K562 (cell line): ENCODE results near the gene LY6G6F. TPM values are rescaled to one million over a fixed set of nuclear protein-coding genes. Genes with fewer than 3 reads are reported as not detected.

Experiments used
- BRD4 ChIP-seq: fragments of 200-600 bp; sonication (generic); IDR thresholded peaks from 2 replicates; pipeline ENCODE4 v1.6.1; 2017; ENCODE audit warnings: inconsistent platforms
- CBFA2T3 ChIP-seq: fragments of 450-650 bp; IDR thresholded peaks from 2 replicates; pipeline ENCODE4 v1.6.1; 2017
- CREM ChIP-seq: IDR thresholded peaks from 2 replicates; pipeline ENCODE4 v1.6.1; 2014; ENCODE audit warnings: antibody characterized with exemption, low read depth
- FIP1L1 ChIP-seq: fragments of 200-400 bp; formaldehyde crosslinking; IDR thresholded peaks from 2 replicates; pipeline ENCODE4 v1.6.1; 2018; ENCODE audit warnings: mild to moderate bottlenecking, low read depth, low read length; ENCODE audit not compliant: poor library complexity, severe bottlenecking
- HDAC2 ChIP-seq: fragments of 450-650 bp; IDR thresholded peaks from 2 replicates; pipeline ENCODE4 v1.6.1; 2016; ENCODE audit warnings: mild to moderate bottlenecking
- HES1 ChIP-seq: fragments of 450-650 bp; IDR thresholded peaks from 2 replicates; pipeline ENCODE4 v1.6.1; 2016; ENCODE audit warnings: low read depth, mild to moderate bottlenecking, moderate library complexity
- MGA ChIP-seq: fragments of 450-650 bp; IDR thresholded peaks from 2 replicates; pipeline ENCODE4 v1.6.1; 2016; ENCODE audit warnings: mild to moderate bottlenecking, moderate library complexity
- PKNOX1 ChIP-seq: fragments of 450-650 bp; IDR thresholded peaks from 2 replicates; pipeline ENCODE4 v1.6.1; 2016
- SAFB ChIP-seq: fragments of 200-400 bp; formaldehyde crosslinking; IDR thresholded peaks from 2 replicates; pipeline ENCODE4 v1.6.1; 2017; ENCODE audit warnings: low read depth, low read length, borderline replicate concordance
- SREBF1 ChIP-seq: fragments of 150-350 bp; IDR thresholded peaks from 2 replicates; pipeline ENCODE4 v1.6.1; 2014; ENCODE audit warnings: antibody characterized with exemption, low read depth, low read length, borderline replicate concordance
- SREBF2 ChIP-seq: sonication (generic); formaldehyde crosslinking; IDR thresholded peaks from 2 replicates; pipeline ENCODE4 v1.4.0; 2020; ENCODE audit warnings: mild to moderate bottlenecking, missing genetic modification reagents
- ZNF140 ChIP-seq: fragments of 250-450 bp; sonication (Bioruptor Pico); IDR thresholded peaks from 2 replicates; pipeline ENCODE4 v1.8.0; 2021; ENCODE audit warnings: moderate library complexity, mild to moderate bottlenecking, inconsistent platforms
- ZNF717 ChIP-seq: fragments of 250-450 bp; sonication (Bioruptor Pico); IDR thresholded peaks from 2 replicates; pipeline ENCODE4 v1.5.0; 2021
- polyA plus RNA-seq, 8 experiments: library from polyadenylated mRNA; depleted of rRNA in 4 of 8; stranded (reverse) in 5 of 8; unstranded in 3 of 8; fragments of >200 nt; fragmentation: Nextera tagmentation in 2 of 8; fragmentation: Illumina TruSeq in 1 of 8; extraction: Ambion mirVana in 2 of 8; extraction: Trizol in 1 of 8; gene quantifications; 2 replicates each; pipeline versions ENCODE4 v1.2.1 to v1.2.3, GENCODE V29; 2011 to 2014; ENCODE audit warnings: inconsistent platforms in 1 of 8, missing spikeins in 1 of 8
- total RNA-seq, 7 experiments: library from RNA; depleted of rRNA in 6 of 7; stranded (reverse); fragments of >200 nt in 6 of 7; fragmentation: Illumina TruSeq in 2 of 7; extraction: Trizol in 2 of 7; gene quantifications; 2 replicates each; pipeline versions ENCODE4 v1.2.1 to v1.2.3, GENCODE V29; 2011 to 2021; ENCODE audit warnings: low replicate concordance in 1 of 7
- TF ChIP-seq, protein P1 (sequence below): fragments of 250-450 bp; sonication (Bioruptor Pico); IDR thresholded peaks from 2 replicates; pipeline ENCODE4 v1.8.0; 2021; ENCODE audit warnings: moderate library complexity, mild to moderate bottlenecking, inconsistent platforms

Gene LY6G6F
- total and polyA plus RNA-seq, 9 of the 15 experiments (the other 6 are each of a cell fraction or from before 2014, with no cell fraction given), result 0.14 to 0.50 (median 0.28) TPM; not detected in 2

DNA sequence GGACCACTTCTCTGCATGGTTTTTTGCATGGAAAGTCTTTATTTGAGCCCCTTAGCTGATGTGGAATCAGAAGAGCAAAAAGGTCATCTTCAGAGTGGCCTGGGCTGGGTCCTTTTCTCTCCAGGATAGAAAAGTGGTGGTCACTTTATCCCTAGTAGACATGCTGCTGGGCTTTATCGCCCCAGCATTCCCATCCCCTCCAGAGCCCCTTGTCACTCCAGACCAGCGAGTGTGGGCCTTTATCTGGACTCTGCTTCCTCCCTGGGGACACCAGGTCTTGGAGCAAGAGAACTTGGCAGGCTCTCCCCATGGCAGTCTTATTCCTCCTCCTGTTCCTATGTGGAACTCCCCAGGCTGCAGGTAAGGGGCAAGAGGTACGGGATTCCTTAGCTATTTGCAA lies at the start of gene LY6G6F (continued):
- TF ChIP-seq, protein P1, sequence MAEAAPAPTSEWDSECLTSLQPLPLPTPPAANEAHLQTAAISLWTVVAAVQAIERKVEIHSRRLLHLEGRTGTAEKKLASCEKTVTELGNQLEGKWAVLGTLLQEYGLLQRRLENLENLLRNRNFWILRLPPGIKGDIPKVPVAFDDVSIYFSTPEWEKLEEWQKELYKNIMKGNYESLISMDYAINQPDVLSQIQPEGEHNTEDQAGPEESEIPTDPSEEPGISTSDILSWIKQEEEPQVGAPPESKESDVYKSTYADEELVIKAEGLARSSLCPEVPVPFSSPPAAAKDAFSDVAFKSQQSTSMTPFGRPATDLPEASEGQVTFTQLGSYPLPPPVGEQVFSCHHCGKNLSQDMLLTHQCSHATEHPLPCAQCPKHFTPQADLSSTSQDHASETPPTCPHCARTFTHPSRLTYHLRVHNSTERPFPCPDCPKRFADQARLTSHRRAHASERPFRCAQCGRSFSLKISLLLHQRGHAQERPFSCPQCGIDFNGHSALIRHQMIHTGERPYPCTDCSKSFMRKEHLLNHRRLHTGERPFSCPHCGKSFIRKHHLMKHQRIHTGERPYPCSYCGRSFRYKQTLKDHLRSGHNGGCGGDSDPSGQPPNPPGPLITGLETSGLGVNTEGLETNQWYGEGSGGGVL (CRISPR knock-in tag), result no peak
- TF ChIP-seq BRD4, result no peak
- no peak for TF ChIP-seq FIP1L1
- TF ChIP-seq SREBF2 (CRISPR knock-in tag), result no peak
- TF ChIP-seq PKNOX1, result peak; percentile 37; the same call in 1 of the 2 replicates
- TF ChIP-seq CREM, result no peak
- no peak for TF ChIP-seq HES1
- TF ChIP-seq ZNF717 (CRISPR knock-in tag), result no peak
- TF ChIP-seq CBFA2T3, result peak; percentile 73
- no peak for TF ChIP-seq SREBF1
- TF ChIP-seq SAFB, result no peak
- TF ChIP-seq HDAC2, result no peak
- TF ChIP-seq ZNF140 (CRISPR knock-in tag), result no peak
- TF ChIP-seq MGA, result no peak
